AG04449 (cell line): ENCODE data around the gene TSPAN18.

Source experiments
- CTCF ChIA-PET: fragments of 350-600 bp; formaldehyde crosslinking; extraction: SDS; loops from one replicate; lab custom pipeline; 2021; ENCODE audit warnings: antibody characterized with exemption; lab: Yijun Ruan, JAX
- POLR2A ChIA-PET: fragments of 400-600, 350-600 bp; formaldehyde crosslinking; extraction: SDS; loops from one replicate; lab custom pipeline; 2020; ENCODE audit warnings: antibody characterized with exemption, inconsistent platforms; lab: Yijun Ruan, JAX
- DNase-seq: peaks from one replicate; pipeline ENCODE4 v3.0.0-alpha.2; 2010; ENCODE audit warnings: low read depth, low spot score
- H3K4me3 ChIP-seq: 2 replicates; pipeline ENCODE4 v1.5.1; 2011; ENCODE audit warnings: low read depth, mild to moderate bottlenecking, control low read depth, low read length
- CTCF ChIP-seq: IDR thresholded peaks from one replicate; pipeline ENCODE4 v1.5.1; 2011; ENCODE audit warnings: mild to moderate bottlenecking, moderate library complexity, low read length, control low read depth, inconsistent platforms; ENCODE audit not compliant: insufficient read depth; ENCODE audit errors: missing control alignments

Gene TSPAN18

GRCh38 chr11:44798607-44798972, 71.8 kb downstream of the TSPAN18 start:
- no peak for DNase-seq
- no peak for TF ChIP-seq CTCF
- ChIA-PET CTCF (interaction anchor here (0.9 to 2.5 kb wide), 4 partner anchors 10 to 95 kb away, joined by 3 to 11 read pairs (median 7); no protein-coding TSS in a partner anchor), POLR2A (no interaction called here)
- no peak overlapping the region for H3K4me3 ChIP-seq

GRCh38 chr11:44799012-44799411, 72.2 kb downstream of the TSPAN18 start:
- H3K4me3 ChIP-seq, result no peak overlapping the region
- ChIA-PET POLR2A (no interaction called here), CTCF (interaction anchor here (0.9 to 2.5 kb wide), 4 partner anchors 10 to 95 kb away, joined by 3 to 11 read pairs (median 7); no protein-coding TSS in a partner anchor)
- no peak for DNase-seq
- no peak for TF ChIP-seq CTCF

- ChIA-PET POLR2A (no interaction called here), CTCF (interaction anchor here (0.6 to 1.5 kb wide), 3 partner anchors 28 to 570 kb away, joined by 3 read pairs; no protein-coding TSS in a partner anchor)
- no peak for DNase-seq
- TF ChIP-seq CTCF, result no peak
- H3K4me3 ChIP-seq, result no peak overlapping the region
These were observed 75.6 kb downstream of the TSPAN18 start for GRCh38 chr11:44802347-44802746.

- H3K4me3 ChIP-seq, result no peak overlapping the region
- CTCF ChIA-PET, result interaction anchor here (1.5 kb wide), 1 partner anchor 28 kb away, joined by 3 read pairs; no protein-coding TSS in a partner anchor
- no peak for DNase-seq
- no peak for TF ChIP-seq CTCF
- POLR2A ChIA-PET, result no interaction called here
These were observed 76.2 kb downstream of the TSPAN18 start for GRCh38 chr11:44803009-44803408.

- no peak overlapping the region for H3K4me3 ChIP-seq
- ChIA-PET POLR2A (no interaction called here), CTCF (interaction anchor here (1.0 to 3.7 kb wide), 5 partner anchors 11 to 102 kb away, joined by 3 to 18 read pairs (median 4); no protein-coding TSS in a partner anchor)
- no peak for TF ChIP-seq CTCF
- no peak for DNase-seq
These were observed 78.0 kb downstream of the TSPAN18 start for GRCh38 chr11:44804449-44805437.

GRCh38 chr11:44805596-44805995, 78.8 kb downstream of the TSPAN18 start:
- ChIA-PET POLR2A (no interaction called here), CTCF (interaction anchor here (1.0 to 3.7 kb wide), 6 partner anchors 10 to 102 kb away, joined by 3 to 18 read pairs (median 4); no protein-coding TSS in a partner anchor)
- DNase-seq, result no peak
- no peak for TF ChIP-seq CTCF
- no peak overlapping the region for H3K4me3 ChIP-seq
